SK-N-SH treated with all-trans-retinoic acid at 6 μM for 48 hours (cell line): ENCODE data around the gene HNRNPUL1.

Source experiments
- ARNTL ChIP-seq: fragments of 450-650 bp; formaldehyde crosslinking; IDR thresholded peaks from 2 replicates; pipeline ENCODE4 v1.5.0; 2020; ENCODE audit warnings: low read depth, mild to moderate bottlenecking, moderate library complexity, borderline replicate concordance
- BACH2 ChIP-seq: fragments of 250-450 bp; sonication (Bioruptor Pico); IDR thresholded peaks from 2 replicates; pipeline ENCODE4 v1.9.0; 2021; ENCODE audit warnings: mild to moderate bottlenecking, borderline replicate concordance
- CSDC2 ChIP-seq: fragments of 250-450 bp; sonication (Bioruptor Pico); IDR thresholded peaks from 2 replicates; pipeline ENCODE4 v1.5.0; 2020; ENCODE audit warnings: mild to moderate bottlenecking, moderate library complexity
- ISL1 ChIP-seq: fragments of 250-450 bp; sonication (Bioruptor Pico); IDR thresholded peaks from 2 replicates; pipeline ENCODE4 v2.1.2; 2022; ENCODE audit warnings: mild to moderate bottlenecking, moderate library complexity
- PATZ1 ChIP-seq: fragments of 250-450 bp; sonication (Bioruptor Pico); IDR thresholded peaks from 2 replicates; pipeline ENCODE4 v1.8.0; 2020; ENCODE audit warnings: mild to moderate bottlenecking, moderate library complexity, borderline replicate concordance
- RARB ChIP-seq: fragments of 250-450 bp; sonication (Bioruptor Pico); IDR thresholded peaks from 2 replicates; pipeline ENCODE4 v1.8.0; 2021; ENCODE audit warnings: mild to moderate bottlenecking, moderate library complexity
- TCF4 ChIP-seq: fragments of 250-450 bp; sonication (Bioruptor Pico); IDR thresholded peaks from 2 replicates; pipeline ENCODE4 v1.8.0; 2021; ENCODE audit warnings: mild to moderate bottlenecking, moderate library complexity, borderline replicate concordance
- ZFP3 ChIP-seq: fragments of 250-450 bp; sonication (Bioruptor Pico); IDR thresholded peaks from 2 replicates; pipeline ENCODE4 v1.5.0; 2020; ENCODE audit warnings: mild to moderate bottlenecking, moderate library complexity

- TF ChIP-seq ISL1 (CRISPR knock-in tag) (no peak), CSDC2 (CRISPR knock-in tag) (no peak), BACH2 (no peak), PATZ1 (CRISPR knock-in tag) (no peak), ARNTL (no peak), TCF4 (CRISPR knock-in tag) (no peak), RARB (CRISPR knock-in tag) (no peak), ZFP3 (no peak)
Measured at GRCh38 chr19:41225238-41226052, 38.7 kb upstream of the HNRNPUL1 start.
